Osteoblast (primary cell): ENCODE data around the gene MATN1. TPM values are rescaled to one million over a fixed set of nuclear protein-coding genes. Genes with fewer than 3 reads are reported as not detected.
A peak's percentile ranks its signal among the peaks of the same experiment; 100 is the strongest.

Source experiments
- DNase-seq: peaks from one replicate; pipeline ENCODE4 v3.0.0; 2011; ENCODE audit warnings: low spot score, mixed read lengths; ENCODE audit not compliant: insufficient read length; ENCODE audit errors: missing footprints
- H2AFZ ChIP-seq: 2 replicates; pipeline ENCODE4 v1.6.0; 2011; ENCODE audit warnings: mild to moderate bottlenecking, low read length
- H3K27ac ChIP-seq: 2 replicates; pipeline ENCODE4 v1.5.1; 2011; ENCODE audit warnings: mild to moderate bottlenecking, low read depth, low read length, moderate library complexity
- H3K27me3 ChIP-seq: 2 replicates; pipeline ENCODE4 v1.6.0; 2012; ENCODE audit warnings: mild to moderate bottlenecking, control low read depth, inconsistent platforms, low read length, moderate library complexity; ENCODE audit not compliant: insufficient read depth
- H3K36me3 ChIP-seq: 2 replicates; pipeline ENCODE4 v1.5.1; 2011; ENCODE audit warnings: mild to moderate bottlenecking, low read length, control low read depth, moderate library complexity; ENCODE audit not compliant: insufficient read depth
- H3K4me1 ChIP-seq: 2 replicates; pipeline ENCODE4 v1.5.1; 2011; ENCODE audit warnings: mild to moderate bottlenecking, low read length, control low read depth, moderate library complexity; ENCODE audit not compliant: insufficient read depth
- H3K4me2 ChIP-seq: 2 replicates; pipeline ENCODE4 v1.6.0; 2011; ENCODE audit warnings: mild to moderate bottlenecking, low read length; ENCODE audit not compliant: insufficient read depth
- H3K4me3 ChIP-seq: fragments of 200-600 bp; sonication (generic); 3 replicates; pipeline ENCODE4 v1.5.1; 2012; ENCODE audit warnings: mild to moderate bottlenecking, low read length, inconsistent platforms; ENCODE audit not compliant: insufficient read depth
- H3K79me2 ChIP-seq: 2 replicates; pipeline ENCODE4 v1.6.0; 2012; ENCODE audit warnings: mild to moderate bottlenecking, low read length, control low read depth, inconsistent platforms; ENCODE audit not compliant: insufficient read depth
- H3K9me3 ChIP-seq: 2 replicates; pipeline ENCODE4 v1.5.1; 2011; ENCODE audit warnings: low read depth, low read length, control low read depth
- H4K20me1 ChIP-seq: 2 replicates; pipeline ENCODE4 v1.6.0; 2012; ENCODE audit warnings: mild to moderate bottlenecking, low read length, control low read depth; ENCODE audit not compliant: insufficient read depth
- CTCF ChIP-seq: IDR thresholded peaks from 2 replicates; pipeline ENCODE4 v1.5.1; 2011; ENCODE audit warnings: mild to moderate bottlenecking, low read depth, low read length, moderate library complexity; ENCODE audit errors: extremely low read depth
- total RNA-seq: library from RNA; depleted of rRNA; stranded (reverse); fragments of >200 nt; gene quantifications from 2 replicates; pipeline ENCODE4 v1.2.3, GENCODE V29; 2012

The MATN1 gene
- total RNA-seq, 1 donor = not detected

DNA sequence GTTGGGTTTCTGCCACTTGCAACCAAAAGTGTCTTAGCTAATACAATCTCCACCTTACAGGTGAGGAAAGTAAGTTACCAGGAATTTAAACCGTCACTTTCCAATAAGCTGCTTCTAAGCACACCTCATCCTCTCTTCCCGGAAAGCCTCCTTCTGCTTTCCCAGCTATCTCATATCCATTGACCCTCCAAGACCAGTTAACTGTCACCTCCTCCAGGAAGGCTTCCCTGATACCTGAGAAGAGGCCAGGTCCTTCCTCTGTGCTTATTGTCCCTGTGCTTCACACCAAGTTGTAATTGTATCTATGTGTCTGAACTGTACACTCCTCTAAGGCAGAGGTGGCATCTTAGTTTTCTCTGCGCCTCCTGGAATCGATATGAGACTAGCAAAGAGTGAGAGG lies 11.2 kb upstream of the MATN1 start:
- Histone ChIP-seq H4K20me1 (no peaks in the 10 kb centered on the region), H2AFZ (no peak overlapping the region), H3K27ac (no peak overlapping the region), H3K4me3 (no peak overlapping the region), H3K36me3 (no peaks in the 10 kb centered on the region), H3K27me3 (no peaks in the 10 kb centered on the region), H3K4me2 (no peak overlapping the region), H3K79me2 (no peaks in the 10 kb centered on the region), H3K4me1 (no peaks in the 10 kb centered on the region), H3K9me3 (no peaks in the 10 kb centered on the region)
- no peak for TF ChIP-seq CTCF
- DNase-seq = peak; percentile 5

DNA sequence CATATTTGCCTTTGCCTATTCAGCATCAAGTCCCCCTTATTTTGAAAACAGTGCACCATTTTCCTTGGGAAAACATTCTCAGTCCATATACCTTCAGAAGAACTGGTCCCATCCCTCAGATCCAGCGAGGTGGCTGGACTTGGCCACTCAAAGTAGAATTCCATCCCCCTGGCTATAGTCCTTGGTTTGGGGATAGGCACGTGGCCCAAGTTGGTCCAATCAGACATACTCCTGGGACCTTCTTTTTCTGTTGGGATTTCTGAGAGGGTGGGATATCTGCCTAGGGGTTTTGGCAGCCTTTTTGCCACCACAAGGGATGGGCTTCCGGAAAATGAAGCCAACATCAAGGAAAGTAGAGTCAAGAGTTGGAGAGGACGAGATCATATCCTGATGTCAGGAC lies 10.7 kb upstream of the MATN1 start:
- Histone ChIP-seq H2AFZ (no peak overlapping the region), H3K4me3 (no peak overlapping the region), H3K27ac (no peak overlapping the region), H3K4me1 (no peaks in the 10 kb centered on the region), H3K79me2 (no peaks in the 10 kb centered on the region), H3K9me3 (no peaks in the 10 kb centered on the region), H3K27me3 (no peaks in the 10 kb centered on the region), H3K36me3 (no peaks in the 10 kb centered on the region), H3K4me2 (no peak overlapping the region), H4K20me1 (no peaks in the 10 kb centered on the region)
- TF ChIP-seq CTCF = no peak
- peak; percentile 69 for DNase-seq

DNA sequence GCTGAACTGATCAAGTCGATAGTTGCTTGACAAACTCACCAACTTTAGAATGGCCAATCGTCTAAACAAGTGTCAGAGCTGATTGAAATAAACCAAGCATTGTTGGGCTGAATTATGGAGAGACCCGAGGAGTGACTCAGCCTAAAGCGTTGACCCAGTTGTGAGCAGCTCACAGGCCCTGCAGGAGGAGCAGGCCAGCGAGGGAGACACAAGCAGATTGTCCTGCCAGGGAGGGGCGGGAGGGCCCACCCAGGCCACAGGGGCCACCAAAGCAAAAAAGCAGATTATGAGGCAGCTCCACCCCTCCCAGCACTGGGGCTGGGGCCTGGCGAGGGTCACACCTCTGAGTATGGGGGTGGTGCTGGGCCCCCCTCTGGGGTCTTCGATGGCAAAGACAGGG lies 10.1 kb upstream of the MATN1 start:
- H3K4me3 ChIP-seq = no peak overlapping the region
- no peaks in the 10 kb centered on the region for H3K9me3 ChIP-seq
- H3K27ac ChIP-seq = no peak overlapping the region
- H3K27me3 ChIP-seq = no peaks in the 10 kb centered on the region
- no peaks in the 10 kb centered on the region for H4K20me1 ChIP-seq
- no peaks in the 10 kb centered on the region for H3K79me2 ChIP-seq
- no peak for TF ChIP-seq CTCF
- no peak overlapping the region for H2AFZ ChIP-seq
- H3K4me2 ChIP-seq = no peak overlapping the region
- no peaks in the 10 kb centered on the region for H3K4me1 ChIP-seq
- peak; percentile 64 for DNase-seq
- H3K36me3 ChIP-seq = no peaks in the 10 kb centered on the region

DNA sequence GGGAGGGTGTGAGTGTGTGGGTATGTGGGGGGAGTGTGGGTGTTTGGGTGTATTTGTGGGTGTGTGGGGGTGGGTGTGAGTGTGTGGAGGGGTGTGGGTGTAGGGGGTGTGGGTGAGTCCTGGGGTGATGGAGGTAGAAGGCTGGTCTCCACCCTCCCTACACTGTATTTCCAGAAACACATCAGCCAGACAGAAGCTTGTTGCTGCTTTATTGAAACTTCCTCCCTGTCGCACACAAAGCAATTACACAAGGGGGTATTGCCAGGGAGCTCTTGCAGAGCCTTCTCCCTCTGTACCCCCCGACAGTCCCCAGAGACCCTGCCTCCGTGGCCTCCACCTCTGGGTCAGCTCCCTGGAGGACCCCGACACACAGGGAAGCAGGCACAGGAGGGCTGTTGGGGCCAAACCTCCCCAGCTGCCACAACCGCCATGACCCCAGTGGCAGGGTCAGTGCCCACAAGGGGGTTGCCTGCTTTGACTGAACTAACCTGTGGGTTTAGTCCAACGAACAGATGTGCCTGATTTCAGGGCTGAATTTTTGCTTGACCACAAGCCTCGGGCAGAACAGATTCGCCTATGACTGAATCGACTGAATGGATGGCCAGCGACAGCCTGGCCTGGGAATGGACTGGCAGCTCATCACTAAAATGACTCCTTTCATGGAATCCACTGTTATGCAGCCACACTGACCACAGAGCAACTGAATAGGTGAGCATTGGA lies 9.1 kb upstream of the MATN1 start:
- TF ChIP-seq CTCF = no peak
- peak; percentile 74 for DNase-seq
- Histone ChIP-seq H3K4me3 (no peak overlapping the region), H2AFZ (no peak overlapping the region), H3K36me3 (no peaks in the 10 kb centered on the region), H3K4me2 (no peak overlapping the region), H3K27me3 (no peaks in the 10 kb centered on the region), H3K27ac (no peak overlapping the region), H3K9me3 (no peaks in the 10 kb centered on the region), H3K79me2 (no peaks in the 10 kb centered on the region), H3K4me1 (no peaks in the 10 kb centered on the region), H4K20me1 (no peaks in the 10 kb centered on the region)
